ENCODE measurements around the gene APOBEC3C. TPM values are rescaled to one million over a fixed set of nuclear protein-coding genes. Genes with fewer than 3 reads are reported as not detected.
"Not testable (repeated sequence)": the region's sequence is repeated elsewhere in the genome, so short reads cannot be mapped to it uniquely, and the experiment has no call there.

Gene APOBEC3C
- total RNA-seq, 2 experiments from 2014 or later: 147 to 176 TPM

GRCh38 chr22:38973289-38974169, 40.5 kb upstream of the APOBEC3C start:
- H3K36me3 Mint-ChIP-seq: peaks cover 3% of the 10 kb centered on the region
- CTCF ChIA-PET: interaction anchor here (1.0 to 7.7 kb wide), 15 partner anchors 10 to 215 kb away, joined by 3 to 75 read pairs (median 6); partner anchors contain the start of genes APOBEC3B and CBX6
- peaks cover 12% of the 10 kb centered on the region for H3K4me1 Mint-ChIP-seq
- ATAC-seq (peak; percentile 91), DNase-seq (peak; percentile 73)
- no peak overlapping the region for H3K4me3 Mint-ChIP-seq
- peaks cover 25% of the 10 kb centered on the region for H3K27me3 Mint-ChIP-seq
- H3K9me3 Mint-ChIP-seq (ENCODE audit: low read depth): peaks cover 3% of the 10 kb centered on the region
- H3K27ac Mint-ChIP-seq: peak overlapping the region; percentile 16

DNA sequence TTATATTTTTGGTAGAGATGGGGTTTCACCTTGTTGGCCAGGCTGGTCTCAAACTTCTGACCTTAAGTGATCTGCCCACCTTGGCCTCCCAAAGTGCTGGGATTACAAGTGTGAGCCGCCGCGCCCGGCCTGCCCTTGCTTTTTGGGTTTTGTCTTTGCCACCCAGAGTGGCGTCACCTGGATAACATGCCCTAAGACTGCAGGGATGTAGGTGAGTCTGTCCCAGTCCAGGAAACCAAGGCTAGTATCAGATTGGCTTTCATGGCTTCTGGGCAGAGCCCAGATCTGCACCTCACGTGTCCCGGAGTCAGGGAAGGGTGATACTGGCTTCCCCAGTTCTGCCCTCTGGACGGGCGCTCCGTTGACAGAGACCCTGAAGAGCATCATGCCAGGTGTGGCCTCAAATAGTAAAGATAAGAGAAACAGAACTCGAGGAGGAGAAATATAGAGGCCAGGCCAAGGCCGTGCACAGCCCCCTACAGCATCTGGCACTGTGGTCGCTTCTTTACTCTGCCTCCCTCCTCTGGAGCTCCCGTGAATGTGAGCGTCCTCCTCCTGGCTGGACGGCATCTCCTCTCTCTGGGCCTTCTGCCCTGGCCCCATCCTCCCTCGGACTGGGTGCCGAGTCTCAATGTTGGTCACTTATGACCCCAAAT, 39.8 kb upstream of the APOBEC3C start:
- Mint-ChIP-seq H3K27ac (no peak overlapping the region), H3K36me3 (peaks cover 3% of the 10 kb centered on the region), H3K9me3 (ENCODE audit: low read depth) (peaks cover 3% of the 10 kb centered on the region), H3K4me1 (peaks cover 12% of the 10 kb centered on the region), H3K27me3 (peaks cover 21% of the 10 kb centered on the region), H3K4me3 (no peak overlapping the region)
- ATAC-seq (no peak), DNase-seq (no peak)
- CTCF ChIA-PET: interaction anchor here (1.0 to 7.7 kb wide), 14 partner anchors 9 to 216 kb away, joined by 3 to 75 read pairs (median 6); partner anchors contain the start of genes APOBEC3B and CBX6

- no peak for DNase-seq
- no peak for ATAC-seq
- CTCF ChIA-PET: interaction anchor here (6.1 to 7.7 kb wide), 2 partner anchors 29 to 105 kb away, joined by 47 to 75 read pairs; partner anchors contain the start of gene CBX6
- H3K27me3 Mint-ChIP-seq: peaks cover 16% of the 10 kb centered on the region
- H3K36me3 Mint-ChIP-seq: peaks cover 3% of the 10 kb centered on the region
- H3K4me1 Mint-ChIP-seq: peaks cover 12% of the 10 kb centered on the region
- H3K4me3 Mint-ChIP-seq: no peak overlapping the region
- no peak overlapping the region for H3K27ac Mint-ChIP-seq
- peaks cover 3% of the 10 kb centered on the region for H3K9me3 Mint-ChIP-seq (ENCODE audit: low read depth)
These were observed 39.3 kb upstream of the APOBEC3C start for GRCh38 chr22:38974826-38975175.

- H3K27ac Mint-ChIP-seq: not testable (repeated sequence)
These were observed 36.8 kb upstream of the APOBEC3C start for GRCh38 chr22:38977289-38977688.

GRCh38 chr22:38980587-38980986, 33.5 kb upstream of the APOBEC3C start:
- CTCF ChIA-PET: interaction anchor here (0.6 to 5.1 kb wide), 5 partner anchors 8 to 112 kb away, joined by 3 to 25 read pairs (median 9); no protein-coding TSS in a partner anchor
- H3K9me3 Mint-ChIP-seq (ENCODE audit: low read depth); H3K27me3 Mint-ChIP-seq; H3K4me3 Mint-ChIP-seq; DNase-seq; H3K27ac Mint-ChIP-seq; ATAC-seq: not testable (repeated sequence)
- Mint-ChIP-seq H3K36me3 (peaks cover 30% of the 10 kb centered on the region), H3K4me1 (peaks cover 43% of the 10 kb centered on the region)

More at GRCh38 chr22:38977289-38977688, 36.8 kb upstream of the APOBEC3C start:
- H3K27me3 Mint-ChIP-seq; H3K36me3 Mint-ChIP-seq; DNase-seq; H3K9me3 Mint-ChIP-seq (ENCODE audit: low read depth); ATAC-seq; H3K4me3 Mint-ChIP-seq; CTCF ChIA-PET: not testable (repeated sequence)
- H3K4me1 Mint-ChIP-seq: peaks cover 23% of the 10 kb centered on the region

- H3K4me1 Mint-ChIP-seq: peaks cover 50% of the 10 kb centered on the region
- CTCF ChIA-PET: interaction anchor here (1.0 to 5.1 kb wide), 6 partner anchors 9 to 111 kb away, joined by 3 to 47 read pairs (median 15); partner anchors contain the start of gene CBX6
- H3K27ac Mint-ChIP-seq: peak overlapping the region; percentile 97
- H3K9me3 Mint-ChIP-seq (ENCODE audit: low read depth): peaks cover 3% of the 10 kb centered on the region
- H3K36me3 Mint-ChIP-seq: peaks cover 28% of the 10 kb centered on the region
- peak overlapping the region; percentile 76 for H3K4me3 Mint-ChIP-seq
- peaks cover 3% of the 10 kb centered on the region for H3K27me3 Mint-ChIP-seq
- ATAC-seq: peak; percentile 5
- DNase-seq: no peak
These were observed 32.8 kb upstream of the APOBEC3C start for GRCh38 chr22:38981005-38981991.

DNA sequence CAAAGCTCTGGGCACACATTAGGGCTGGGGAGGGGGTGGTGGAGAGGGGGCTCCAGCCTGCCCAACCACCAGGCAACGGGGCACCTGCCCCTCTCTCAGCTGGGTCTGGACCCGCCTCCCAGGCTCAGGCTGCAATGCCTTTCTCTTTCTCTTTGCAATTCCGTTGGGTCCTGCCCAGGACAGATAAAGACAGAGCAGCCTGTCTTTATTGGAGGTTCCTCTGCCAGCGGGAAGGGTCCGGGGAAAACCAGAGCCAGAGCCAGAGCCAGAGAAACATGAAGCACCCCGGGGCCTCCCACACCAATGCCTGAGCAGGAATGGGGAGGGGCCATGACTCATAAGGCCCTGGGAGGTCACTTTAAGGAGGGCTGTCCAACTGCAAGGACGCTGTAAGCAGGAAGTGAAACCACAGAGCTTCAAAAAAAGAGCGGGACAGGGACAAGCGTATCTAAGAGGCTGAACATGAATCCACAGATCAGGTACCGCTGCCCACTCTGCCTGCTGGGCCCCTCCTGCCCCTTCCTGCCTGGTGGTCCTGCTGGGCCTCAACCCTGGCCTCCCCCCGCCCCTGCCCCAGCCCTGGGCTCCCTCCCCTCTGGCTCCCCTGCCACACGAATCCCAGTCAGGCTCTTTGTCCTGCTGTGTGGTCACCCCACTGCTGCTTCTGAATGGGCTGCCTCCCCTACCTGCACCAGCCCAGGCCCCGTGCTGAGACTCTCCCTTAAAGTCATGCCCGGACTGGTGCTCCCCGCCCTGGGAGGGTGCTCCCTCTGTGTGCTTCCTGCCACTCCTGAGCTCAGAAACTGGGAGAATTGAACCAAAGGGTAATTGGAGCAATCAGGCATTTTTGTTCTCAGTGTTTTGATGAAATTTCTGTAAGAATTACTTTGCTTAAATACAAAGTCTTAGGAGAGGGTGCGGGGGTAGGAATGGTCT, 31.8 kb upstream of the APOBEC3C start, which contains the start of gene APOBEC3B:
APOBEC3B (plus strand) TSS at position 356 of the 936 bp plus-strand sequence; CDS start at position 463, 107 bp downstream.
- ATAC-seq: peak; percentile 84
- Mint-ChIP-seq H3K27ac (peak within 1 kb of the TSS; percentile 97), H3K4me1 (peaks cover 54% of the 10 kb centered on the region), H3K36me3 (peaks cover 29% of the 10 kb centered on the region), H3K9me3 (ENCODE audit: low read depth) (no peaks in the 10 kb centered on the region), H3K27me3 (no peaks in the 10 kb centered on the region), H3K4me3 (peak within 1 kb of the TSS; percentile 76)
- DNase-seq: peak; percentile 92
- CTCF ChIA-PET: interaction anchor here (1.0 to 5.1 kb wide), 6 partner anchors 10 to 112 kb away, joined by 3 to 47 read pairs (median 15); partner anchors contain the start of gene CBX6

- H3K36me3 Mint-ChIP-seq: peaks cover 32% of the 10 kb centered on the region
- H3K9me3 Mint-ChIP-seq (ENCODE audit: low read depth): no peaks in the 10 kb centered on the region
- CTCF ChIA-PET: interaction anchor here (1.0 to 5.1 kb wide), 6 partner anchors 12 to 114 kb away, joined by 3 to 47 read pairs (median 10); partner anchors contain the start of gene CBX6
- DNase-seq: no peak
- H3K4me3 Mint-ChIP-seq: peak overlapping the region; percentile 0
- ATAC-seq: no peak
- peak overlapping the region; percentile 48 for H3K27ac Mint-ChIP-seq
- no peaks in the 10 kb centered on the region for H3K27me3 Mint-ChIP-seq
- peaks cover 71% of the 10 kb centered on the region for H3K4me1 Mint-ChIP-seq
These were observed 29.8 kb upstream of the APOBEC3C start for GRCh38 chr22:38984224-38984623.

DNA sequence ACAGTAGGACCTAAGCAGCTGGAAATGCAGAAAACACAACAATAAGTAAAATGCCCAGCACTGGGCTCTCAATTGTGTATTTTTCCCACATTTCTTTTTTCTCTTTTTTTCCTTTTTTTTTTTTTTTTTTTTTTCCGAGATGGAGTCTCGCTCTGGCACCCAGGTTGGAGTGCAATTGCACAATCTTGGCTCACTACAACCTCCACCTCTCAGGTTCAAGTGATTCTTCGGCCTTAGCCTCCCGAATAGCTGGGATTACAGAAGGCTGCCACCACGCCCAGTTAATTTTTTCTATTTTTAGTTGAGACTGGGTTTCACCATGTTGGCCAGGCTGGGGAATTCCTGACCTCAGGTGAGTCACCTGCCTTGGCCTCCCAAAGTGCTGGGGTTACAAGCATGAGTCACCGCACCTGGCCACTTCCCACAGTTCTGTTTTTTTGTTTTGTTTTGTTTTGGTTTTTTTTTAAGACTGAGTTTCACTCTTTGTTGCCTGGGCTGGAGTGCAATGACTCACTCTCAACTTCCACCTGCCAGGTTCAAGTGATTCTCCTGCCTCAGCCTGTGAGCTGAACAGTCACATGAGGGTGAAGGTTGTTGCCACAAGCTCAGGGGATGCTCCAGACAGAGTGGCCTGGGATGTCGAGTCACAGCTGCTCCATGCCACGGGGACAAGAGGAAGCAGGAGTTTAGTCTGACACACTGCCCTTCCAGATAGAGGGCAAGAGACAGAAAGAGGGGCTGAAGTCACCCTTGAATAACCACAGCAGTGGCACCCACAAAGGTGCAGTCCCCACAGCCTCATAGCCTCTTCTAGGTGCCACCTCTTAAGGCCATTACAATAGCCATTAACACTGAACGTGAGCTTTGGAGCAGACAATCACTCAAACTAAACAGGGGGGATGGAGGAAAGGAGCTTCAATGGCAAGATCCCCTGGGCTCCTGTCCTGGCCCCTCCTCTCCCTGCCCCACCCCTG, 29.0 kb upstream of the APOBEC3C start:
- DNase-seq: peak; percentile 93
- peaks cover 32% of the 10 kb centered on the region for H3K36me3 Mint-ChIP-seq
- H3K27me3 Mint-ChIP-seq; H3K9me3 Mint-ChIP-seq (ENCODE audit: low read depth): not testable (repeated sequence)
- peak; percentile 79 for ATAC-seq
- peak overlapping the region; percentile 80 for H3K27ac Mint-ChIP-seq
- H3K4me3 Mint-ChIP-seq: peak overlapping the region; percentile 3
- CTCF ChIA-PET: interaction anchor here (0.9 to 5.1 kb wide), 7 partner anchors 13 to 115 kb away, joined by 3 to 47 read pairs (median 5); partner anchors contain the start of gene CBX6
- H3K4me1 Mint-ChIP-seq: peaks cover 78% of the 10 kb centered on the region

DNA sequence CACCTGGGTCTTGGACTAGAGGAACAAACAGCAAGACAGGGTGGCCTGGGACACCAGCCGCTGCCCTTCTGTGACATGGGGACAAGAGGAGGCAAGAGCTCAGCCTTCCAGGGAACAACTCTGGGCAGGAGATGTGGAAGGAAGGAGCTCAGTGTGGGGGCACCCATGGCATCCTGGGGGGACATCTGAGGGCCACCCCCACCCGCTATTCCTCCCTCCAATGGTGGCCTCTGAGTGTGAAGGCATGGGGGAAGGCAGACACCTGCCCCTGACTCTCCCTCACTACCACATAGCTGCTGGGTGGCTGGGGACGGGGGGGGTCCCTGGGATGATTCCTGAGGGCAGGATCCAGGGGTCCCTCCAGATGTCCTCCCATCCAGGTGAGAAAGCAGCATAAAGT, 27.4 kb upstream of the APOBEC3C start:
- Mint-ChIP-seq H3K9me3 (ENCODE audit: low read depth) (no peaks in the 10 kb centered on the region), H3K4me1 (peaks cover 73% of the 10 kb centered on the region), H3K4me3 (no peak overlapping the region), H3K36me3 (peaks cover 32% of the 10 kb centered on the region), H3K27ac (no peak overlapping the region), H3K27me3 (no peaks in the 10 kb centered on the region)
- DNase-seq: no peak
- ATAC-seq: no peak
- CTCF ChIA-PET: interaction anchor here (1.8 kb wide), 1 partner anchor 117 kb away, joined by 9 read pairs; no protein-coding TSS in a partner anchor
